Measurements from ENCODE around the gene SLCO4A1.

The SLCO4A1 gene

DNA sequence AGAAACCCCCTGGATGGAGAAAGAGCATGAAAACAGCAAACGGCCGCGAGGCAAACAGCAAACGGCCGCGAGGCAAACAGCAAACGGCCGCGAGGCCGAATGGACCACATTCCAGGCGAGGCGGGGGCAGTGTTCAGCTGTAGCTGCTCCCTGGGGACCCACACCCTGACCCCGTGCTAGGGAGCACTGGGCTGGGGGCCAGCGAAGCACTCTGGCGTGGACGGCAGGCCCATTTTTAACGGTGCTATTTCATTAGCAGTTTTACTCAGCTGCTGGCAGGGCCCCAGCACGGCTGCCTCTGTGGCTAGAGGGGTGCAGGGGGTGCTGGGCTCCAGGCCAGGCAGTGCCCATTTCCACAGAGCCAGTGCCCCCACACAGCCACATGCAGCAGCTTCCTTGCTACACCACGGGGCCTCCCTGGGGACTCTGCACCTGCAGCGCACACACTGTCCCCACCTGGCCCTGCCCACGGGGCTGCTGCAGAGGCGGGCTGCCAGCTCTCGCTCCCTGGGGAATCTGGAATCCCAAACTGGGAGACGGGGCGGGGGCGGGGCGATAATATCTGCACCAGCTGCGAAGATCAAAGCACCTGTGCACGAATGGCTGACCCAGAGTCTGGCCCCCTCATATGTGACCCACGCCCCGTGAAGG is 35.6 kb upstream of the SLCO4A1 start:
- no peak for DNase-seq (ENCODE audit: low read depth in 2 of 2)

DNA sequence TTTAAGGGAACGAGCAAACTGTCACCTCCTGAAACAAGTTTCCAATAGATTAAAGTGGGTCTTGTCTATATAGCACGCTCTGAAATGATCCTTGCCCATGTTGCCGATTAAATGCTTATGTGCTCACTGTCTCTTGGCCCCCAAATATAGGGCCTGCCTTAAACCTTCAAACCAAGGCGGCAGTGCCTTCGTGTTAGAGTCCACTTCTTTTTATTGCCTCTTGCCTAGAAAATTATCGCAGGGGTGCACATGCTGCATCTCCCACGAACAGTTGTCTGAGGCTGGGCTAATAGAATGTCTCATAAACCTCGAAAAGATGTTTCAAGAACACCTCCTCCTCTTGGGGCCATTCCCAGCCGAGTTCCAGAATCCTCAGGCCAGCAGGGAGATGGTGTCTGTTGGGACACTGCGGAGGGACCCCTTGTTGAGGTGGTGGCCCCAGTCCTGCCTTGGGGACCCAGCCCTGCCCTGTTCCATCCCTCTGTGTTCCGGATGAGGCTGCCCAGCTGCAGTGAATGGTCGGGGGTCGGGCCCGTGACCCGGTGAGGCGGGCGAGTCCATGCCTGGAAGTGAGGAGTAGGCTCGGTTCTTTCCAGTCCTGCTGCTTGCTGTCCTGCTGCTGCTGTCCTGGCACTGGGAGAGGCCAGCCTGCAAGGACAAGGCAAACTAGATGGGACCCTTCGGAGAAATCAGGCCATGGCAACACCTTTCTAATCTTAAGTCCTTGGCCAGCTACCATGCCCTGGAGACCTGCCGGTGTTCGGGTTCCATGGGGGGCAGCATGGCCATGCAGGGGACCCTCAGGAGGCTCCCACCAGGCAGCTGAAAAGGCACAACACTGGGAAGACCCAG is 34.7 kb upstream of the SLCO4A1 start:
- DNase-seq (ENCODE audit: low read depth in 2 of 2): no peak

DNA sequence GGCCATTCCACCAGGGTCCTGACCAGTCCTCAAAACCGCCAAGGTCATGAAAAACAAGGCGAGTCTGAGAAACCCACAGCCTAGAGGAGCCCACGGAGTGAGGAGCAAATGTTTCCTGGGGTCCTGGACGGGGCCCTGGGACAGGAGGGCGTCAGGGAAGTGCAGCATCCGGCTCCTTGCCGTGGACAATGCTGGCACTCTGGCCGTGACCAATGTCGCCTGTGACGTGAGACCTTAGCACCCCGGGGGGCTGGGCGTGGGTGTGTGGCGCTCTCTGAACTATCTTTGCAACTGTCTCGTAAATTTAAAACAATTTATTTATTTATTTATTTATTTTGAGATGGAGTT is 34.1 kb upstream of the SLCO4A1 start:
- DNase-seq (ENCODE audit: low read depth in 2 of 2): no peak

DNA sequence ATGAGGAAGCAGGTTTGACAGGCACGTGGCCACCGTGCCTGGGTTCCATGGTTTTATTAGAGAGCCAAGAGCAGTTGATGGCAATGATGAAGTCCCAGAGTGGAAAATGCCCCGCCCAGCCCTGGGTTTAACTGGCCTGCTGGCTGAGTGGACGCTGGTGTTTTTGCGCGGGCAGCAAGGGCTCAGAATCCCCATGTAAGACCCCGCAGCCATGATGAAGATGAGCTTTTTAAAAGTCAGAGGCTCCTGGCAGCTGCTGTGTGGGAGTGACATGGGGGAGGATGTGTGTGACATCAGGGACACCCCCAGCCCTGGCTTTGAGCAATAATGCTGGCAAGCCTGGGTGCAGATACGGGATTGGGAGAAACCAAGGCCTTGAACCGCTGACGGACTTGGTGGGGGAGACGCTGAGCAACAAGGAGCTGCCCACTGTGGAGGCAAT is 33.0 kb upstream of the SLCO4A1 start:
- DNase-seq (ENCODE audit: low read depth in 2 of 2): no peak

DNA sequence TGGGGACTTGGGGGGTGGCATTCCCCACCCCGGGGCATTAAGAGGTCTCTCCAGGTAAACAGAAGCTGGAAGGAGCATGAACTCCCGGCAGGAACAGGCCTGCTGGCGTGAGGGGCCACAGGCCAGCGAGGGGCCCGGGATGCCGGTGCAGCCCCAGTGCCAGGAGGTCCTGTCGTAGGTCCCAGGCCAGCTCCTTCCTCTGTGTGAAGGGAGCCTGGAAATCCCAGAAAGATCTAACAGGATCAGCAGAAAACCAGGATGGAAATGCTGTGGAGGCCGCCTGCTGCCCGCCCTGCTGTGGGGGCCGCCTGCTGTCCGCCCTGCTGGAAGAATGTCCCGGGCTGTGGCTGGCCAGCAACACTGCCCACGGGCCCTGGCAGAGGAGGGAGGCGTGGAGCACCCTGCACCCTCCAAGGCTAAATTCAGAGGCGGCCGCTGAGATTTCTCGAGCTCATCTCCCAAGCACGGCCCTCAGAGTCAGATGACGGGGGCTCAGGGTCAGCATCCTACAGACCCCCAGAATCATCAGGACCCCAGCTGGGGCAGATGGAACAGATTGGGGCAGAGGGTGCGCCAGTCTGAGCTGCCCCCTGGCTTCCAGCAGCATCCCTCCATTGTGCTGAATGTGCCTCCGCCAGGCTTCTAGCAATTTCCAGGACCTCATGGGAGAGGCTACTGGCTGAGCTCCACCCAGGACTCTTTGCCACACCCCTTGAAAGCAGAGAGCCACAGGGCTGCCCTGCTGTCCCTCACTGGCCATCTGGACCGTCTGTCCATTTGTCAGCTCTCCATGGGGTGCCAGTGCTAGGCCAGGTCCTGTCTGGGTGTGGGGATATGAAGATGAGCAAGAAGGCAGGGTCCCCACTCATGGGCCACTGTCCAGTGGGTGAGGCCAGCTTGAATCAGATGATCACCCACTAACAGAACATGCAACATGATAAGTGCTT is 32.2 kb upstream of the SLCO4A1 start:
- no peak for DNase-seq (ENCODE audit: low read depth in 2 of 2)

DNA sequence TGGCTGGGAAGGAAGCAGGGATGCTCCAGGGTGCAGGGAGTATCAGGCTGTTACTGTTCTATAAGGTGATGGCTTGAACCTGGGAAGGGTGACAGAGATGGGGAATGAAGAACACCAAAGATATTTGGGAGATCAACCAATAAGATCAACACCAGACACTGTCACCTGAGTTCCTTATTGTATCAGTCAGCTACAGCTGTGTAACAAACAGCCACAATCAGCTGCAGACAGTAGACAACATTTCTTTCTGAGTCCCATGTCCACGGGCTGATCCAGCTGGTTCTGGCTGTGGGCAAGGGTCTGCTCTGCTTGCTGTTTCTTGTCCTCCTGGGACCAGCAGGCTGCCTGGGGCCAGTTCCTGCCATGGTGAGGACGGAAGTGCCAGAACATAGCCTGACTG is 31.3 kb upstream of the SLCO4A1 start:
- no peak for DNase-seq (ENCODE audit: low read depth in 2 of 2)

DNA sequence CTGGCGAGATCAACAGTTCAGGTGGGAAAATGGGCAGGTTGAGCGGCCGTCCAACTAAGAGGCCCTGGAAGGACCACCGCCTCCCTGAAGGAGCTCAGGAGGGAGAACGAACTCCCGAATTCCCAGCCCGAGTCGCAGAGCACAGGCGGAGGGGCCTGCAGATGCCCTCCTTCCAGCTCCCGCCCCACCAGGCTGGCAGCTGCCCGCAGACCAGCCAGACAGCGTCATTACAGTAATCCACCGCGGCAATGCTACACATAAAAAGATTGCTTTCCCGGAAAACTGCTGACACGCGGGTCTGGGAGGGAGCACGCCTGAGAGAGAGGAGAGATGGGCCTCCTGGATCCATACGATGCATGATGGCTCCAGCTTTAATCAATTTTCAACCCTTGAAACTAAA is 30.5 kb upstream of the SLCO4A1 start:
- DNase-seq (ENCODE audit: low read depth in 2 of 2): no peak

DNA sequence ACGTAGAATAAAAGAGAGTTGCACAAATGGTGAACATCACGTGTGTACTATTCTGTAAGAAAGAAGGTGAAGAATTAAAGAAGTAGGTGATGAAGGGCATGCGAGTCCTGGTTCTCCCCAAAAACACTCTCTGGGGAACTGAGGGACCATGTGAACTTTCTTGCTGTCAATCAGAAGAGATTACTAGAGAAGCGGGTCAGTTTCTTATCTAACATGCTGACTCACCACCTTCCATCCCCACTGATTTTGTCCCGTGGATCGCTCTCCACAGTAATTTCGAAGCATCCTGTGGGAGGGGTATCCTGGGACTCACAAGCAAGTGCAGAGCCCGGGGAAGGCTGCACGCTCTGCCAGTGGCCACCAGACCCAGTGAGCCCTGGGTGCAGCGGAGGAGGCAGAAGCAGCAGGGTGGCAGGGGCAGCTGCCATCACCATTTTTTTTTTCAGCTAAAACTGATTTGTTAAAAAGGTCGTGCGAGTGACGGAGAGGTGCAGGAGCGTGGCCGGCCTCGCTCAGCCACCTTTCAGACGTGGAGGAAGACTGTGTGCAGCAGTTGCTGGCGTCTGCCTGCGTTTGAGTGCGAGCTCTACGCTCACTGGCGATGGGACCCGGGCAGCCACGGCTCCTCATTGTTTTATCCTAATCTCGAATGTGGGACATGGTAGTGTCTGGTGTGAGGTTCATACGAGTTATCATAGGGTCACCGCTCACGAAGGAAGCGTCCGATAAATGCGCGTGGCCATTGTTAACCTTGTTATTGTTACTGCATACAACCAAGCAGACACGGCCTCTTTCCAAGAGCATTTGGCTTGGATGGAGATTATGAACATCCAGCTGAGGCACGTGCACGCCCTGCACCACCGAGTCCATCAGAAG is 28.0 kb upstream of the SLCO4A1 start:
- DNase-seq (ENCODE audit: low read depth in 2 of 2): no peak

DNA sequence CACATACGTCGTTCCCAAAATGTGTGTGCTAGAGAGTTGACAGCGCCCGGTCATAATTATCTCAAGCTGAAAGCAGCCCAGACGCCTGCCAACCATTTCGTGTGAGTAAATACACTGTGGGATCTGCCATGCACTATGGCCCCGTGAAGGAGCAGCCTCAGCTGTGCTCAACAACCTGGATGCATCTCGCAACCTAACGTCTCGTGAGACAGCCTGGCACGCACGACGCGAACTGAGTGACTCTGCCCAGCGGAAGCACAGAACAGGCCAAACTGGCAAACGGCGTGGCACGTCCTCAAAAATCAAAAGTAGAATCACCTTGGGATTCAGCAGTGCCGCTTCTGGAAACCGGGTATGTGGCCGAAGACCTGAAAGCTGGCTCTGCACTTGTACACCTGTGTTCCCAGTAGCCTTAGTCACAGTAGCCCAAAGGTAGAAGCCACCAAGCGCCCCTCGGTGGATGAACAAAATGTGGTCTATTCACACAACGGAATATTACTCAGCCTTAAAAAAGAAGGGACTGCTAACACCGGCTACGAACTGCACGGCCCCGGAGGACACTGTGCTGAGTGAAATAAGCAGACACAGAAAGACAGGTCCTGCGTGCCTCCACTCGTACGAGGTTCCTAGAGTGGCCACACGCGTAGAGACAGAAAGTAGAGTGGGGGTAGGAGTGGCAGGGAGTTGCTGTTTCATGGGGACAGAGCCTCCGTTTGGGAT is 27.2 kb upstream of the SLCO4A1 start:
- no peak for DNase-seq (ENCODE audit: low read depth in 2 of 2)

DNA sequence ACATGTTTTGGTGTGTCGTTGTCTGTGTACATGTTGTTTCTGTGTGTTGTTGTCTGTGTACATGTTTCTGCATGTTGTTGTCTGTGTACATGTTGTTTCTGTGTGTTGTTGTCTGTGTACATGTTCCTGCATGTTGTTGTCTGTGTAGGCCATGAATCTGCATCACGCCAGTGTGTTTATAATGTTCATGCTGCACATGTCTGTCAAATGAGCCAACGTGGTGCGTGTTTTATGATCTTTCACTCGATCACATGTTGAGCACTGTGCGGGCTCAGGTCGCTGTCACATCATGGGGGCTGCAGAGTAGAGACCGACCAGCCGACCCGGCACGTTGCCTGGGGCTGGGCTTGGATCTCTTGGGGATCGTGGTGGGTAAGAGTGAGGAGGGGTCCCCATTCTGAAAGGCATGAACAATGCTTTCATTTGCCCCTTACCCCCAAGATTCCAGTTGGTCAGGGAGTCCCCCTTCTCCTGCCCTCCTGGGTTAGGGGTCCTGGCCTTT is 26.5 kb upstream of the SLCO4A1 start:
- no peak for DNase-seq (ENCODE audit: low read depth in 2 of 2)

DNA sequence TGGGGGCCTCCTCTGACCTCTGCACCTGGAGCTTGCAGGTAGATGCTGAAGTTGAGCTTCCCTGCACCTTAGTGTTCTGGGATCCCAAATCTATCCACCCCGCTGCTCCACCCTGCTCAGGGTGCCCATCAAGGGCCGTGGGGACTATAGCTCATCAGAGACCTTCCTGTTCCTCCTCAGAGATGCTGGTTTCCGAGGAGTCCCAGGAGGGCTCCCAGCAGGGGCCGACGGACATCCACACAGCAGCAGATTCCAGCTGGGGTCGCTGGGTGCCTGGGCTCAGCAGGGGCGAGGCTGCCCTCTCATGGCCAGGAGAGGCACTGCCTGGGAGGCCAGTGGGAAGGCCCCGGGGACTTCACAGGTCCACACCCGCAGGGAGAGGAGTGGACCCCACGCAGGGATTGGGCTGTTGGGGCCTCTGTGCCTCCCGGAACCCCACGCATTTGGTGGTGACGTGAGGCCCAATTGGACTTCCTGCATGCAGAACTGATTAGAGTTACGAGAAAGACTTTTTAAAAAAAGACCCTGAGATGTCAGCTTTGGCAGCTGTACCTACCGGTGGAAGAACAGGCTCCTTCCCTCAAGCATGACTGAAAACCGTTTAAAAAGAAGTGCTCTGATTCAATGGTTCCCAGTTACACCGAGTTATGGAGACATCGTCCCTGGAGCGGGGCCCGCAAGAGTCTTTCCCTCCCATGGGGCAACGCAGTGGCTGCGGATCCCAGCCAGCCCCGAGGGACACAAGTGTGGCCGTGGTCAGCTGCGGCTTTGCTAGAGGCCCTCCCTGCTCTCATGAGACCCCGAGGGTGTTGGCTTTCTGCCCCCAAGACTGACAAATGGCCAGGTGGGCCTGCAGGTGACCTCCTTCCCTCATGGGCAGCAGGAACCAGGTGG is 25.3 kb upstream of the SLCO4A1 start:
- DNase-seq (ENCODE audit: low read depth in 2 of 2): peak; percentile 60 to 64

DNA sequence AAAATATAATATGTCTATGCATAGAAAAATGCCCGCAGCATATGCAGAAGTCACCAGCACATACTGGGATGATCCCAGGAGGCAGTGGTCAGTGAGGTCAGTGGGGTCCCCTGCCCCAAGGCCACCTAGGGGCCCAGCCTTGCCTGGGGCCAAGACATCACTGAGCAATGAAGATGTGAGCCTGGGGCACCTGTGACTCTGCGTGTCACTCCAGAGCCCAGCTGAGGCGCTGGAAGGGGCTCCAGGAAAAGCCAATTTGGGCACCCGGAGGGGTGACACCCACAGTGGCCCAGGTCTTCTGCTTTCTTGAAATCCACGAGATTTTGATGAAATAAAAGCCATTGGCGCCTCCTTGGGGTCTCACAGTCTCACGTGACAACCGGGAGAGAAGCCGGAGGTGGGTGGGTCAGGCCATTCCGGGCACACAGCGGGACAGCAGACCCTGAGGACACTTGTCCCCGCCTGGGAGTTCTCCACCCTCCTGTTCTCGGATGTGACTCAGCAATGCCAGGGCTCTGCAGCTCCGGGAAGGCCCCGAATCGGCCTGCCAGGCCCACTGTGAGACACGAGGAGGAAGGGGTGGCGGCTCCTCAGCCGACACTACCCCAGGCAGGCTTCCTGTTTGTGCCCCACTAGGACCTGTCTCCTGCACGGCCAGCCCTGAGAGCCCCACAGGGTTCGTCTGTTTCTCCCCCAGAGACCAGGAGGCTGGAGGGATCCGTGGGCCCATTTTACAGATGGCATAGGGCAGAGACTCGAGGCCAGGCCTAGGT is 24.4 kb upstream of the SLCO4A1 start:
- DNase-seq (ENCODE audit: low read depth in 2 of 2): peak; percentile 52 to 56

DNA sequence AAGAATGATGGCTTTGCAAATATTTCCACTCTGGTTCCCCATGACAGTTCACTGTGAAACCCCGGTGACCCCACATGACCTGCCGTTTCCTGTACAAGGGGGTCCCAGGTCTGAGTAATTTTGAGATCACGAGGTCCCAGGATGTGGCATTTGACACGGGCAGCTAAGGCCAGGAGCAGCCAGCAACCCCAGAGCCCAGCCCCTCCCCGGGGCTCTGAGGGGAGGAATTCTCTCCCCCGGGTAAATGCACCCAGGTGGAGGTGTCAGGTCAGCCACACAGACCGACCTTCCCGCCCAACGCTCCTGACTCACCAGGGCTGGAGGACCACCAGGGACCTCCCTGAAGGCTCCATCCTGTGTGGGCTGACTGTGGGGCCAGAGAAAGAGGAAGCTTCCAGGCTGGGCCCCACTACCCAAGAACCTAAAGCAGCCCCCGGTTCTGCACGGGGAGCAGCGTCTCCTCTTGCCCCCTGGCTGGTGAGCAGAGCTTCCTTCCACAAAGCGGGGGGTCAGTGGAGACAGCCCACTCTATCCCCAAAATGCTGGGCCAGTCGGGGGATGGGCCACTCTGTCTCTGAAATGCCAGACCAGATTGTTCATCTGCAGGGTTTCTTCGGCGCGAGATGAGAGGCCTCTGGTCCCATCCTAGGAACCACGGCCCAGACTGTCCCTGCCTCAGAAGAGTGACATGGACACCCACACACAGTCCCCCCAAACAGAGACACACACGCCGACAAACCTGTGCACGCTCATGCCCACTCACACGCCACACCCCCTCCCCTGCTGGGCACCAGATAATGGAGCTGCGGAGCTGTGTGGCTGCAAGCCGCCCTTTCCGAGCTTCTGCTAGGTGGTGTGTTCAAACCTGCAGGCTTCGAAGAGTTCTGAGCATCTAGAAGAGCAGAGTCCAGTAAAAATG is 23.4 kb upstream of the SLCO4A1 start:
- peak; percentile 23 to 44 for DNase-seq (ENCODE audit: low read depth in 2 of 2)

DNA sequence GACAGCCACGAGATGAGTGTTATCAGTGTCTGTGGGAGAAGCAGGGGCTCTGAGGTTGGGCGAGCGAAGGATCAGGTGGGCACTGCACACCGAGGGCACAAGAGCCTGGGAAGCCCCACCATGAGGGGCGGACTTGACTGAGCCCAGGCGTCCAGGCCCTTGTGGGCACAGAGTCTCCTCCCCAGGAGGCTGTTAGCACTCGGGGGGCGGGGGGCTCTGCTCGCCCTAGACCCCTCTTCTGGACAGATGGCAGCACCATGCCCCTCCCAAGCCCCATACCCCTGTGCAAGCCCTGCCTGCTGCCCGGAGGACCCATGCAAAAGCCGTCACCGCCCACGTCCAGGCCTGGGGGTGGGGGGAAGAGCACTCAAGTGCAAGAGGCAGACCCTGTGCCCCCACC is 21.7 kb upstream of the SLCO4A1 start:
- DNase-seq (ENCODE audit: low read depth in 2 of 2): no peak

DNA sequence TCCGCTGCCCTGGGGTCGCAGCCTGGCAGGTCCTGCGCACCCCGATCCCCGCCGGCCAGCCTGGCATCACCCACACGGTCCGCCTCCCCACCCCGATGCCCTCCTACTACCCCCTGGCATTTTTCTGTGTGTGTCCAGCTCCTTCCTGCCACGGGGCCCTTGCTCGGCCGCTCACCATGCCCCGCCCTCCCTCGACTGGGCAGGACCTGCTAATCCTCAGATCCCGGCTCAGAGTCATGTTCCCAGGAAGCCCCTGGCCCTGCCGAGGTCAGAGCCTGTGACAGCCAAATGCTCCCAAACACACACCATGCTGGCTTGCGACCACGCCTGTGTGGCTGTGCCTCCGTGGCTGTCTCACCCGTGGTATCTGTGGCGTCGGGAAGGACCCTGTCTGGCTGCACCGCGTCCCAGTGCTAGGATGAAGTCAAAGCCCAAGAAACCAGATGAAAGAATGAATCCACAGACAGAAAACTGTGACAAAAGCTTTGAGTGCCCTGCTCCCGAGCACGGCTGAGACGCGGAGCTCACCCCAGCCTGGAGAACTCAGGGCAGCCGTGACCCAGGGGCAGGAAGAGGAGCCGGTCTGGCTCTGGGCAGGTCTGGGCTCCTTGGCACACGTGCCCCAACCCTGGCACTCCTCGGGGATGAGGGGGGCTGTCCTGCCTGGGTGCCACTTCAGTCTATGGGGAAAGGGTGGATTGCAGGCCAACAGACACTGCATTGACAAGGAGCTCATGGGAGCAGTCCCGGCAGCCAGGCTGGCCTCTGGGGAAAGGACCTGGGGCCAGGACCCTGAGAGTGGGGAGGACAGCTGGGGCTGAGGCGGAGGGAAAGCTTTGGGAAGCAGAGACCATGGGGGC is 20.8 kb upstream of the SLCO4A1 start:
- no peak for DNase-seq (ENCODE audit: low read depth in 2 of 2)

DNA sequence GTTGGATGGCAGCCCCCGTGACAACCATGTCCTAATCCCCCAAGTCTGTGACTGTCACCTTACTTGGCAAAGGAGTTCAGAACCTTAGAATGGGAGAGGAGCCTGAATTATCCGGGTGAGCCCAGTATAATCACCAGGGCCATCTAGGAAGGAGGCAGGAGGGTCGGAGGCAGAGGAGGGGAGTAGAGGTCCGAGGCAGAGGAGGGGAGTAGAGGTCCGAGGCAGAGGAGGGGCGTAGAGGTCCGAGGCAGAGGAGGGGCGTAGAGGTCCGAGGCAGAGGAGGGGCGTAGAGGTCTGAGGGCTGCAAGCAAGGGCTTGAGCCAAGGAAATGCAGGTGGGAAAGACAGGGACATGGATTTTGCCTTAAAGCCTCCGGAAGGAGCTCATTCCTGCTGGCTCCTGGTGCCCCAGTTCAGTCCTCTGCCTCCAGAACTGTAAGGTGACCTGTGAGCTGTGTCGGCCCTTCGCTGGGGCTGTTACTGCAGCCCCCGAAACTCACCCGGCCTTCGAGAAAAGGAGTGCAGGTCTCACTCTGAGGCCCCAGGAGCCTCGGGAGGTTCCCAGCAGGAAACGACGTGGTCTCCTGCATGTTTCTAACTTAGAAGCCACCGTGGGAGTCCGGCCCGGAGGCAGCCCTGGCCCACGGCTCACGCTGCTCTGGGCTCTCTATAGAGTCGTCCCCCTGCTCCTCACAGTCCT is 20.0 kb upstream of the SLCO4A1 start:
- DNase-seq (ENCODE audit: low read depth in 2 of 2): no peak

Data from stimulated activated CD4-positive, alpha-beta T cell treated with anti-CD3 and anti-CD28 coated beads, Interleukin-15, amount 100 ng/mL, for 48 hours (primary cell).